Panc1 (cell line): ENCODE measurements around the gene ZNF160.

ENCODE experiments used
- POLR2AphosphoS5 ChIP-seq: IDR thresholded peaks from 2 replicates; pipeline ENCODE4 v1.6.1; 2012; ENCODE audit warnings: mild to moderate bottlenecking, low read depth, low read length, moderate library complexity
- SIN3A ChIP-seq: IDR thresholded peaks from 2 replicates; pipeline ENCODE4 v1.6.1; 2012; ENCODE audit warnings: low read depth, mild to moderate bottlenecking, low read length, moderate library complexity, borderline replicate concordance; ENCODE audit not compliant: insufficient read depth
- TF ChIP-seq, protein P1 (sequence below): fragments of 450-650 bp; IDR thresholded peaks from 2 replicates; pipeline ENCODE4 v1.5.1; 2017; ENCODE audit warnings: mild to moderate bottlenecking

DNA sequence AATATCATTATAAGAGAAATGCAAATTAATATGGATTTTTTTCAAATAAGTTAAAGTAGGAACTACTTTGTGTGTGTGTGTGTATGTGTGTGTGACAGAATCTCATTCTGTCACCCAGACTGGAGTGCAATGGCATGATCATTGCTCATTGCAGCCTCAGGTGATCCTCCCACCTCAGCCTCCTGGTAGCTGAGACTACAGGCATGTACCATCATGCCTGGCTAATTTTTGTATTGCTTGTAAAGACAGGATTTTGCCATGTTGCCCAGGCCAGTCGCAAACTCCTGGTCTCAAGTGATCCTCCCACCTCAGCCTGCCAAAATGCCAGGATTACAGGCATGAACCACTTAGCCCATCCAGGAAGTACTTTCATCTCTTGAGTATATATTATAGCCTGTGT lies 61.9 kb downstream of the ZNF160 start:
- TF ChIP-seq, protein P1, sequence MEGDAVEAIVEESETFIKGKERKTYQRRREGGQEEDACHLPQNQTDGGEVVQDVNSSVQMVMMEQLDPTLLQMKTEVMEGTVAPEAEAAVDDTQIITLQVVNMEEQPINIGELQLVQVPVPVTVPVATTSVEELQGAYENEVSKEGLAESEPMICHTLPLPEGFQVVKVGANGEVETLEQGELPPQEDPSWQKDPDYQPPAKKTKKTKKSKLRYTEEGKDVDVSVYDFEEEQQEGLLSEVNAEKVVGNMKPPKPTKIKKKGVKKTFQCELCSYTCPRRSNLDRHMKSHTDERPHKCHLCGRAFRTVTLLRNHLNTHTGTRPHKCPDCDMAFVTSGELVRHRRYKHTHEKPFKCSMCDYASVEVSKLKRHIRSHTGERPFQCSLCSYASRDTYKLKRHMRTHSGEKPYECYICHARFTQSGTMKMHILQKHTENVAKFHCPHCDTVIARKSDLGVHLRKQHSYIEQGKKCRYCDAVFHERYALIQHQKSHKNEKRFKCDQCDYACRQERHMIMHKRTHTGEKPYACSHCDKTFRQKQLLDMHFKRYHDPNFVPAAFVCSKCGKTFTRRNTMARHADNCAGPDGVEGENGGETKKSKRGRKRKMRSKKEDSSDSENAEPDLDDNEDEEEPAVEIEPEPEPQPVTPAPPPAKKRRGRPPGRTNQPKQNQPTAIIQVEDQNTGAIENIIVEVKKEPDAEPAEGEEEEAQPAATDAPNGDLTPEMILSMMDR: no peak
- TF ChIP-seq POLR2AphosphoS5 (no peak), SIN3A (no peak)
